Measurements from ENCODE around the gene FASTK. TPM values are rescaled to one million over a fixed set of nuclear protein-coding genes. Genes with fewer than 3 reads are reported as not detected.
A peak's percentile ranks its signal among the peaks of the same experiment; 100 is the strongest.

FASTK gene
- total RNA-seq, 1 donor from 2014 or later, result 56.1 TPM

GRCh38 chr7:151038951-151039849 is 41.4 kb downstream of the FASTK start:
- peak overlapping the region; percentile 91 for H3K27ac ChIP-seq (ENCODE audit: low read depth, low read length)
- peak overlapping the region; percentile 78 for H3K9ac ChIP-seq (ENCODE audit: low read length)
- no peak overlapping the region for H2AFZ ChIP-seq (ENCODE audit: low read depth, low read length)
- DNase-seq (ENCODE audit: low read depth) (peak; percentile 92), FAIRE-seq (peak; percentile 47)
- Mint-ChIP-seq H3K4me1 (ENCODE audit: low read depth, unreplicated experiment) (peaks cover 30% of the 10 kb centered on the region), H3K27me3 (ENCODE audit: low read depth, unreplicated experiment) (no peaks in the 10 kb centered on the region), H3K4me3 (ENCODE audit: unreplicated experiment) (peak overlapping the region; percentile 50), H3K27ac (ENCODE audit: unreplicated experiment) (peak overlapping the region; percentile 98), H3K36me3 (ENCODE audit: low read depth, unreplicated experiment) (peaks cover 8% of the 10 kb centered on the region), H3K9me3 (ENCODE audit: unreplicated experiment) (no peaks in the 10 kb centered on the region)
- H3K36me3 ChIP-seq (ENCODE audit: insufficient read depth, low read length), result peaks cover 5% of the 10 kb centered on the region
- no peaks in the 10 kb centered on the region for H3K79me2 ChIP-seq (ENCODE audit: insufficient read depth, low read length)
- no peaks in the 10 kb centered on the region for H3K9me3 ChIP-seq (ENCODE audit: insufficient read depth, low read depth, low read length)
- H3K4me1 ChIP-seq (ENCODE audit: insufficient read depth, low read length), result peaks cover 21% of the 10 kb centered on the region
- H4K20me1 ChIP-seq (ENCODE audit: insufficient read depth, low read length), result no peaks in the 10 kb centered on the region
- H3K4me3 ChIP-seq (ENCODE audit: insufficient read depth, low read depth, low read length), result no peak overlapping the region
- H3K27me3 ChIP-seq (ENCODE audit: insufficient read depth, low read length), result no peaks in the 10 kb centered on the region
- TF ChIP-seq EZH2 (IDR thresholded peaks at IDR 0.05; ENCODE audit: insufficient read depth, low read length) (no peak), CTCF (IDR thresholded peaks at IDR 0.05; ENCODE audit: insufficient read depth, low read depth, low read length) (no peak)
- H3K4me2 ChIP-seq (ENCODE audit: low read length), result peak overlapping the region; percentile 73

GRCh38 chr7:151035902-151036301 is 44.7 kb downstream of the FASTK start:
- H3K27ac Mint-ChIP-seq (ENCODE audit: unreplicated experiment), result no peak overlapping the region
- peaks cover 23% of the 10 kb centered on the region for H3K4me1 Mint-ChIP-seq (ENCODE audit: low read depth, unreplicated experiment)

More at GRCh38 chr7:151035902-151036301, 44.7 kb downstream of the FASTK start:
- Histone ChIP-seq H3K27me3 (ENCODE audit: insufficient read depth, low read length) (no peaks in the 10 kb centered on the region), H3K4me3 (ENCODE audit: insufficient read depth, low read depth, low read length) (no peak overlapping the region), H3K36me3 (ENCODE audit: insufficient read depth, low read length) (peaks cover 5% of the 10 kb centered on the region), H3K4me2 (ENCODE audit: low read length) (no peak overlapping the region), H3K79me2 (ENCODE audit: insufficient read depth, low read length) (peaks cover under 1% of the 10 kb centered on the region), H3K9ac (ENCODE audit: low read length) (no peak overlapping the region), H3K4me1 (ENCODE audit: insufficient read depth, low read length) (peaks cover 21% of the 10 kb centered on the region), H3K9me3 (ENCODE audit: insufficient read depth, low read depth, low read length) (no peaks in the 10 kb centered on the region), H3K27ac (ENCODE audit: low read depth, low read length) (no peak overlapping the region), H2AFZ (ENCODE audit: low read depth, low read length) (no peak overlapping the region), H4K20me1 (ENCODE audit: insufficient read depth, low read length) (no peaks in the 10 kb centered on the region)
- no peaks in the 10 kb centered on the region for H3K9me3 Mint-ChIP-seq (ENCODE audit: unreplicated experiment)
- TF ChIP-seq CTCF (IDR thresholded peaks at IDR 0.05; ENCODE audit: insufficient read depth, low read depth, low read length) (no peak), EZH2 (IDR thresholded peaks at IDR 0.05; ENCODE audit: insufficient read depth, low read length) (no peak)
- no peak overlapping the region for H3K4me3 Mint-ChIP-seq (ENCODE audit: unreplicated experiment)
- no peaks in the 10 kb centered on the region for H3K27me3 Mint-ChIP-seq (ENCODE audit: low read depth, unreplicated experiment)
- no peak for DNase-seq (ENCODE audit: low read depth)
- no peak for FAIRE-seq
- H3K36me3 Mint-ChIP-seq (ENCODE audit: low read depth, unreplicated experiment), result peaks cover 11% of the 10 kb centered on the region

Measured in astrocyte (in vitro differentiated cells and primary cell).